SK-N-MC (cell line): Measurements from ENCODE around the gene PTPRR.

Experiments
- EZH2 ChIP-seq: fragments of 200-600 bp; sonication (generic); IDR thresholded peaks from one replicate; pipeline ENCODE4 v1.6.1; 2017; ENCODE audit warnings: antibody characterized with exemption
- POLR2AphosphoS5 ChIP-seq: IDR thresholded peaks from 2 replicates; pipeline ENCODE4 v1.6.1; 2012; ENCODE audit warnings: mild to moderate bottlenecking, low read depth, low read length, borderline replicate concordance

GRCh38 chr12:70683976-70684375 lies 236.6 kb downstream of the PTPRR start:
- TF ChIP-seq POLR2AphosphoS5 (no peak), EZH2 (no peak)
